Activated effector memory CD4-positive, alpha-beta T cell treated with anti-CD3 and anti-CD28 coated beads, Interleukin-2, amount 50 U/mL, for 16 hours (primary cell): ENCODE data around the gene WWC2.

Experiments
- DNase-seq: peaks from one replicate; pipeline ENCODE4 v3.0.0-alpha.2; 2020

Gene WWC2

GRCh38 chr4:183213996-183214395, 114.9 kb downstream of the WWC2 start:
- DNase-seq = no peak

GRCh38 chr4:183214912-183215488, 115.9 kb downstream of the WWC2 start:
- no peak for DNase-seq

- DNase-seq = no peak
Observed at GRCh38 chr4:183220236-183220635, 121.2 kb downstream of the WWC2 start.

GRCh38 chr4:183223053-183223452, 124.0 kb downstream of the WWC2 start:
- DNase-seq = no peak

GRCh38 chr4:183229397-183229796, 130.3 kb downstream of the WWC2 start:
- DNase-seq = no peak

- DNase-seq = no peak
Observed at GRCh38 chr4:183240581-183241321, 141.7 kb downstream of the WWC2 start.

- DNase-seq = no peak
Observed at GRCh38 chr4:183241322-183241640, 142.2 kb downstream of the WWC2 start.

GRCh38 chr4:183241721-183242151, 142.7 kb downstream of the WWC2 start:
- DNase-seq = no peak

- DNase-seq = no peak
Observed at GRCh38 chr4:183242291-183242690, 143.2 kb downstream of the WWC2 start.

- DNase-seq = no peak
Observed at GRCh38 chr4:183244019-183244418, 145.0 kb downstream of the WWC2 start.

- no peak for DNase-seq
Observed at GRCh38 chr4:183244506-183244905, 145.4 kb downstream of the WWC2 start.

- DNase-seq = no peak
Observed at GRCh38 chr4:183248201-183248600, 149.1 kb downstream of the WWC2 start.

- DNase-seq = no peak
Observed at GRCh38 chr4:183249854-183250253, 150.8 kb downstream of the WWC2 start.

GRCh38 chr4:183250831-183251230, 151.8 kb downstream of the WWC2 start:
- DNase-seq = no peak

GRCh38 chr4:183252959-183253358, 153.9 kb downstream of the WWC2 start:
- no peak for DNase-seq

GRCh38 chr4:183253451-183253850, 154.4 kb downstream of the WWC2 start:
- no peak for DNase-seq

GRCh38 chr4:183254162-183254561, 155.1 kb downstream of the WWC2 start:
- no peak for DNase-seq

- DNase-seq = no peak
Observed at GRCh38 chr4:183255487-183255886, 156.4 kb downstream of the WWC2 start.

GRCh38 chr4:183256343-183256742, 157.3 kb downstream of the WWC2 start:
- DNase-seq = no peak

- peak; percentile 75 for DNase-seq
Observed at GRCh38 chr4:183256756-183257385, 157.8 kb downstream of the WWC2 start.

GRCh38 chr4:183257808-183258207, 158.8 kb downstream of the WWC2 start:
- DNase-seq = no peak

- DNase-seq = no peak
Observed at GRCh38 chr4:183260491-183261151, 161.6 kb downstream of the WWC2 start.

GRCh38 chr4:183261953-183262775, 163.1 kb downstream of the WWC2 start:
- DNase-seq = peak; percentile 87
